Gastroesophageal sphincter (tissue), 3 donors: Measurements from ENCODE around the gene LECT2.

ENCODE experiments used
- CTCF ChIP-seq, 4 experiments: fragments of 200-600 bp in 2 of 4; fragments of 450-650 bp in 2 of 4; sonication (generic) in 1 of 4; IDR thresholded peaks; one replicate each; pipeline ENCODE4 v1.5.1; 2017 to 2019; ENCODE audit warnings: antibody characterized with exemption in 4 of 4, mild to moderate bottlenecking in 2 of 4, moderate library complexity in 2 of 4
- POLR2A ChIP-seq, 2 donors: fragments of 450-650 bp; IDR thresholded peaks; one replicate each; pipeline ENCODE4 v1.6.1; 2017; ENCODE audit warnings: antibody characterized with exemption in 2 of 2, mild to moderate bottlenecking in 2 of 2, moderate library complexity in 1 of 2

- no peak for TF ChIP-seq CTCF (IDR thresholded peaks at IDR 0.05)
- TF ChIP-seq POLR2A (IDR thresholded peaks at IDR 0.05): no peak
These were observed 742 bp upstream of the LECT2 start for GRCh38 chr5:135955525-135955924.
